Sciatic nerve (tissue), 2 donors: ENCODE data around the gene ABHD10. TPM values are rescaled to one million over a fixed set of nuclear protein-coding genes. Genes with fewer than 3 reads are reported as not detected.

Source experiments
- ATAC-seq: fragments of 200-7000 bp; cut with Tn5 transposase; one replicate; pipeline ENCODE4 v1.9.1; 2020; ENCODE audit warnings: mild to moderate bottlenecking, moderate library complexity
- DNase-seq: peaks from one replicate; pipeline ENCODE4 v3.0.0-alpha.2; 2020; ENCODE audit warnings: low spot score
- intact Hi-C: fragments of 100-400 bp; cut with DNase I; formaldehyde crosslinking; loops from one replicate; pipeline ENCODE4 v1.14.2; 2022
- total RNA-seq: library from RNA; stranded (reverse); fragmentation: NEBNext Ultra II Directional; extraction: Animal tissue kit (Norgen Biotek cat#: 25700); gene quantifications from one replicate; pipeline ENCODE4 v1.2.1, GENCODE V29; 2021
- donor health status: DM: no; HTN: no; CAD: no.
- donor health status: DM: no; HTN: no; CAD: no.

Gene ABHD10
- total RNA-seq, 1 donor from 2014 or later, result 27.3 TPM

- DNase-seq (no peak), ATAC-seq (no peak)
- intact Hi-C loops, result loop anchor here (10.0 kb wide), 1 partner anchor 97 kb away; no protein-coding TSS in a partner anchor
These were observed 17.2 kb upstream of the ABHD10 start for GRCh38 chr3:111961461-111962164.

GRCh38 chr3:111963424-111963823, 15.4 kb upstream of the ABHD10 start:
- ATAC-seq (no peak), DNase-seq (no peak)
- intact Hi-C loops, result loop anchor here (10.0 kb wide), 1 partner anchor 99 kb away; no protein-coding TSS in a partner anchor

GRCh38 chr3:111965484-111965883, 13.3 kb upstream of the ABHD10 start:
- ATAC-seq (no peak), DNase-seq (no peak)
- intact Hi-C loops, result loop anchor here (10.0 kb wide), 1 partner anchor 101 kb away; no protein-coding TSS in a partner anchor

GRCh38 chr3:111967068-111967467, 11.8 kb upstream of the ABHD10 start:
- DNase-seq, result no peak
- ATAC-seq, result no peak
- intact Hi-C loops, result loop anchor here (2.0 to 10.0 kb wide), 2 partner anchors 102 to 250 kb away; no protein-coding TSS in a partner anchor

GRCh38 chr3:111967651-111968274, 11.1 kb upstream of the ABHD10 start:
- intact Hi-C loops, result loop anchor here (2.0 to 10.0 kb wide), 2 partner anchors 103 to 251 kb away; no protein-coding TSS in a partner anchor
- ATAC-seq (peak; percentile 90), DNase-seq (peak; percentile 93)

GRCh38 chr3:111968319-111969054, 10.3 kb upstream of the ABHD10 start:
- intact Hi-C loops, result loop anchor here (10.0 kb wide), 1 partner anchor 104 kb away; no protein-coding TSS in a partner anchor
- DNase-seq (no peak), ATAC-seq (peak; percentile 16)

- no peak for DNase-seq
- intact Hi-C loops, result no loop called here
- no peak for ATAC-seq
These were observed 8.4 kb upstream of the ABHD10 start for GRCh38 chr3:111970376-111970775.

GRCh38 chr3:111971533-111972130, 7.2 kb upstream of the ABHD10 start:
- no peak for ATAC-seq
- intact Hi-C loops, result no loop called here
- DNase-seq, result no peak

GRCh38 chr3:111972891-111973290, 5.9 kb upstream of the ABHD10 start:
- DNase-seq (no peak), ATAC-seq (no peak)
- intact Hi-C loops, result no loop called here

GRCh38 chr3:111975131-111975530, 3.7 kb upstream of the ABHD10 start:
- no peak for DNase-seq
- ATAC-seq, result no peak
- intact Hi-C loops, result no loop called here

GRCh38 chr3:111976254-111976653, 2.6 kb upstream of the ABHD10 start:
- intact Hi-C loops, result no loop called here
- no peak for ATAC-seq
- no peak for DNase-seq

GRCh38 chr3:111979434-111980038, 710 bp downstream of the ABHD10 start:
- ATAC-seq, result peak; percentile 48
- intact Hi-C loops, result no loop called here
- no peak for DNase-seq

GRCh38 chr3:111980716-111981456, 2.1 kb downstream of the ABHD10 start:
- intact Hi-C loops, result no loop called here
- ATAC-seq (no peak), DNase-seq (no peak)

GRCh38 chr3:111981457-111981763, 2.6 kb downstream of the ABHD10 start:
- intact Hi-C loops, result no loop called here
- DNase-seq (no peak), ATAC-seq (no peak)

GRCh38 chr3:111984636-111985298, 5.9 kb downstream of the ABHD10 start:
- no peak for ATAC-seq
- intact Hi-C loops, result no loop called here
- DNase-seq, result no peak

- ATAC-seq (no peak), DNase-seq (no peak)
- intact Hi-C loops, result no loop called here
These were observed 8.0 kb downstream of the ABHD10 start for GRCh38 chr3:111986800-111987199.

GRCh38 chr3:111989061-111989678, 10.3 kb downstream of the ABHD10 start:
- DNase-seq (no peak), ATAC-seq (peak; percentile 88)
- intact Hi-C loops, result no loop called here
